ENCODE results near the gene LRRC10B.

LRRC10B gene

DNA sequence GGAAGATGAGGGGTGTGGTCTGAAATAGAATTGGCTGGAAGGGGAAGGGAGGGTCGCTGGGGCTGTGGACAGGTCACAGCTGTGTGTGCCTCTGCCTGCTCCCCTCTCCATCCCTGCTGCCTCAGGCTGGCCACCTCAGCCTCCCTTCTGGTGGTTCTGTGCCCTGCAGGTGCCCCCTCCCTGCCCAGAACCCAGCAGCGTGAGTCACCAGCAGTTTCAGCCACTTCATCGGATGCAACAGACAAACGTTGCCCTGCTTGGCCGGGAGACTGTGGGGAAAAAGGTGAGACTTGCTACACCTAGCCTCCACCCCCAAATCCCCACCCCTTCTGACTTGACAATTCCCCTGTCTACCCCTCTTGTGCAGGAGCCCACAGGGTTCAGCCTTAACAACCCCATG, 21.8 kb upstream of the LRRC10B start:
- DNase-seq (ENCODE audit: low read depth) = no peak

- no peak for DNase-seq (ENCODE audit: low read depth)
These were observed 21.1 kb upstream of the LRRC10B start for GRCh38 chr11:61487342-61488025.

GRCh38 chr11:61488651-61489291, 19.8 kb upstream of the LRRC10B start:
- DNase-seq (ENCODE audit: low read depth) = no peak

DNA sequence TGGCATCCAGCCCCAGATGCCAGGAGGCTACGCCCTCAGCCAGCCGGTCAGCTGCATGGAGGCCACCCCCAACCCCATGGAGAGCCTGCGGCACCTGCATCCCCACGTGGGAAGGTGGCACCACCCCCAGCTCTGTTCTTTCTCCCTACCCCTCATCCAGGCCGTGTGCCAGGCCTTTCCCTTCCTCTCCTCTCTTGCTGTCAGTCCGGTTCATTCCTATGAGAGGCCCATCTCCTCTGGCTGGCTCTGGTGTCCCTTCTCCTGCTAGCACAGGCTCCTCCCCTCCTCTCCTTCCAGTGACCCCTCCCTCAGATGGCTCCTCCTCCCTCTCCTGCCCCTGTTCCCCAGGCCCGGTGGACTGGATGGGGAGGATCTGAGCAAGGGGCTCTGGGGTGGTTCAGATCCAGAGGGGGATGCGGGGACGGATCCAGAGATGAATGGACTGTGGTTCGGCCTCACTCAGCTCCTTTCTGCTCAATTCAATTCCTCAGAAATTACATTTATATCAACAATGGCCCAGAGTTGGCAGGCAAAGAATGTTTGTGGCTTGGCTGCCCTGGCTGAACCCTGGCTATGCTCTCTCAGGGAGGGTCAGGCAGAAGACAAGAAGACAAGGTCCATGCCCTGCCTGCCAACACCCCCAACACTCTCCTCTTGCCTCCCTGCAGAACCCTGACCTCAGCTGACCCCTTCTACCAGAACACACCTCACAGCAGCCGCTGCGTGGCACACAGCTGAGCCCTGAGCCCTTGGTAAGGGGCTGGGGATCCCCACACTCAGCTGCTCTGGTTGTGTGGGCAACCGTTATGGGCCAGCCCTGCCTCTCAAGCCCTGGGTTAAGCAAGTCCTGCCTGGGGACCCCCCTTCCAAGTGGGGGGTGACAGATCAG, 18.5 kb upstream of the LRRC10B start:
- DNase-seq (ENCODE audit: low read depth) = no peak

GRCh38 chr11:61491736-61492395, 16.7 kb upstream of the LRRC10B start:
- no peak for DNase-seq (ENCODE audit: low read depth)

DNA sequence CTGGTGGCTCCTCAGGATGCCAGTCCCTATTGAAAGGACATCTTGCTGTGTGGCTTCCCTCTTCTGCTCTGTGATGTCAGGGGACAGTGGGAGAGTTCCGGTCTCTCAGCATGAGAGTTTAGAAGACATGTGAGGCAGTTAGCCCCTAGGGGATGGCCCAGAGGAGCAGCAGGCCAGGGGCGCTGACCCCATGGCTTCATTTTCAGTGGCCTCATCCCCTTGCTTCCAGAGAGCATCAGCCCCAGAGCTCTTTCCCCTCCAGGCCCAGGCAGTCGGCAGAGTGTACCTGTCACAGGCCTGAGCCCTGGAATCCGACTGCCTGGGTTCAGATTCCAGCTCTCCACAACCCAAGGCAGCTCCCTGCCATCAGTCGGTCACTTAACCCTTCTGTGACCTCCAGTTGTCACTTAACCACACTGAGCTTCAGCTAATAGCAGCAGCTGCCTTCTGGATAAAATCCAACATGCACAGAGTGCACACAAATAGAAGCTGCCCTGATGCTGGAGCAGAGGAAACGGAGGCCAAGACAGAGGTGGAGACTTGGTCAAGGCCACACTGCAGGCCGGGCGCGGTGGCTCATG, 14.1 kb upstream of the LRRC10B start:
- DNase-seq (ENCODE audit: low read depth) = no peak

DNA sequence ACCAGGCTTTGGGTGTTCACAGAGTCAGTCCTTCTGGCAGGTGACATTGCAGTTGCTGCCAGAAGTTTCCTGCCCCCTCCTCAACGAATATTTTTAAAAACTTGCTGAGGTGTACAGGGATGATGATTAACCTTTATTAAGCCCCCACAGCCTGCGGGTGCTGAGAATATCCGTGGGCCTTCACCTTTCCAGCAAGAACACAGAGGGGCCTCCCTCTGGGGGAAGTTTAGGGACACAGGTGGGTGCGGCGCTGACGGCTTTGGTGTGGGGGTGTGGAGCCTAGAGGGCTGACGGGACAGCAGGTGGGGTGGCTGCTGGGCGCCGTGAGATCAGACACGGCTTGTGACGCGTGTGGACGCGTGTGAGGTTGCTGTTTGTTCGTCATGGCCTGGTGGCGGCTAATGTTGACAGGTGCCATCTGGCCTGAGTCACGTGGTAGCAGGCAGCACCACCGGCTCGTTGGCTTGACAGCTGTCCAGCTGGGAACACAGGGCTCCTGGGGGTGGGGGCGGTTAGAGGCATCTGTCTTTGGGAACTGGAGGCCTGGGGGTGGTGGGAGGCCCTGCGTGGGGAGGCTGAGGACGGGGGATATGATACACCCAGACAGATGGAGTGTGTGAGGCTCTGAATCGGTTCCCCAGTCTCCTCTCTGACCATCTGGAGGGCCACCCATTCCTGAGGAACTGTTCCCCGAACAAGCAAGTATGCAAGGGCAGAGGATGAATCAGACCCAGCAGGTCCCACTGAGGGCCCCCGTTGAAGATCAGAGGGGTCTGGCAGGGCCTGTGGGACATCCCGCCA, 12.5 kb upstream of the LRRC10B start:
- no peak for DNase-seq (ENCODE audit: low read depth)

DNA sequence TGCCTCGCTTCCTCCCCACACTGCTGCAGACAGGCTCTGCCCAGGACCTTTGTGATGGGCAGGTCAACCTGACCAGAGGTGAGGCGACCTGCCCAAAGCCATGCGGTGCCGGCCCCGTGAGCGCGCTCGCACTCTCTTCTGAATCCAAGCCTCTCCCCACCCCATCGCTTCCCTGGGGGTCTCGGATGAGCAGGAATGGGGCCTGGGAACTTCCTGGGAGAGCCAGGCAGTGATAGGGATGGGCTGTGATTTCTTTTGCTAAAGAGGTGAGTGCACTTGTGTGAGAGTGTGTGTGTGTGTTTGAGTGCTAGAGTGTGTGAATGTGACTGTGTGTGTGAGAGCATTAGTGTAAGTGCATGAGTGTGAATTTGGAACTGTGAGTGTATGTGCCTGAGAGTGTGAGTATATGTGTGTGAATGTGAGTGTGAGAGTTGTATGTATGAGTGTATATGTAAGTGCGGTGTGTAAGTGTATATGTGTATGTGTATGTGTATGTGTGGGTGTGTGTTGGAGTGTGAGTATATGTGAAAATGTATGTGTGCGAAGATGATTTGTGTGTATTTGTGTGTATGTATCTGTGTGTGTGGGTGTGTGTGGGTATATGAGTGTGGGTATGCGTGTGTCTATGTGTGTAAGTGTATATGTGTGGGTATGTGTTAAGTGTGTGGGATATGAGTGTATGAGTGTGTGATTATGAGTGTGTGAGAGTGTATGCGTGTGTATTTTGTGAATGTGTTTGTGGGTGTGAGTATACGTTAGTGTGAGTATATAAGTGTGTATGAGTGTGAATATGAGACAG, 11.7 kb upstream of the LRRC10B start:
- DNase-seq (ENCODE audit: low read depth) = no peak

DNA sequence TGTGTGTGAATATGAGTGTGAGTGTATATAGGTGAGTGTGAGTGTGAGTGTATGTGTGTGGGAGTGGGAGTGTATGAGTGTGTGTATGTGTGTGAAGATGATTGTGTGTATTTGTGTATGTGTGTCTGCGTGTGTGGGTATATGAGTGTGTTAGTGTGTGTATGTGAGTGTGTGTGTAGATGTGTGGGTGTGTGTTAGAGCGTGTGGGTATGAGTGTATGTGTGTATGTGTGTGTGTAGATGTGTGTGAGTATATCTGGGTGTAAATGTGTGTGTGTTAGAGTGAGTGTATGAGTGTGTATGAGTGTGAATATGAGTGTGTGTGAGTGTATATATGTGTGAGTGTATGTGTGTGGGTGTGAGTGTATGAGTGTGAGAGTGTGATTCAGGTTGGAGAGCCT, 11.1 kb upstream of the LRRC10B start:
- DNase-seq (ENCODE audit: low read depth) = no peak

GRCh38 chr11:61497876-61498275, 10.7 kb upstream of the LRRC10B start:
- DNase-seq (ENCODE audit: low read depth) = no peak

DNA sequence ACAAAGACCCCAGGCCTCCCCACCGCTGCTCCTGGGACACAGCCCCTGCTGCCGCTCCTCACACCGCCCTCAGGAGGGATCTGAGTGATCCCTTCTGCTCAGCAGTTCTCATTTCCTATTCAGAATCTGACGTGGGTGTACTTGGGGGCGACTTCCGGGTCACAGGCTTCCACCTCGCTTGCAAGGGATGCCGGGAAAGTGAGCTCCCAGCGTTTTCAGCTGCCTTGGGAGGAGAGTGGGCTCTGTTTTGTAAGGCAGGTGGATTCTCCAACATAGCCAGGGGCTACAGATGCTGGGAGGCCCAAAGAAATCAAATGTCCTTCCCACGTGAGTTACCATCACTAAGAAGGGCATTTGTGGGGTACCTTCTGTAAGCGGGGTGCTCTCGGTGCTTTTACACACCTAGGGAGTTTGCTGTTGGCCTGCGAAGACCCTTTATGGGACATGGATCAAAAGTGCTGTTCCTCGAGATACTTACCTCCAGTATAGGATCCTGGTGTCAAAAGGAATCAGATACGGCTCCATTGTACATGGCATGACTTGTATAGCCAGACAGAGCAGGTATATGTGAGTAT, 9.7 kb upstream of the LRRC10B start:
- DNase-seq (ENCODE audit: low read depth) = no peak

DNA sequence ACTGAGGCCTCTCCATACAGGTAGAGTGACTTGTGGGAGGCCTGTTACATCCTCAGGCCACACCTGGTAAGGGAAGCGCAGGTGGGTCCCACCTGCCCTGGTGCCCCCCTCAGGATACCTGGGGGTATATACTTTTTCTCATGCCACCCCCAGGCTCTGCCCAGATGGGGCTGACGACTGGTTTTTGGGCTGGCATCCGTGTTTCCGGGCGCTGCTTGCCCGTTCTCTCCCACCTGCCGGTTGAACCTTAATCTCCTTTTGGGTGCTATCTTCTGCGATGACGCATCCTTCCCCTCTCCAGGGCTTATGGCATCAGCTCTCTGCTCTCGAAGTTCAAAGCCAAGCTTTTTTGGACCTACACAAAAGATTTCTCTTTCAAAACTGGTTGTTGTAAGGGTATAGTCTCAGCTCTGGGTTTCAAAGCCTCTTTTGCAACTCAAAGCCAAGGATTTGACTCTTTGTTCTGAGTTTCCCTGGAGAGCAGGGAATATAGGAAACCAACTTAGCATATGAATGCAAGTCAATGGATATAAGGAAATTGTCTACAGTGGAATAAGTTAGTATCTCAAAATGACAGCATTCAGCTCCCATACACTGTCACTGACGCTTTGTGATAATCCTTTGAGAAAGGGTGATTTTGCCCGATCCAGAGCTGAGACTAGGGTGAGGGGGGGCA, 8.6 kb upstream of the LRRC10B start:
- DNase-seq (ENCODE audit: low read depth) = no peak

DNA sequence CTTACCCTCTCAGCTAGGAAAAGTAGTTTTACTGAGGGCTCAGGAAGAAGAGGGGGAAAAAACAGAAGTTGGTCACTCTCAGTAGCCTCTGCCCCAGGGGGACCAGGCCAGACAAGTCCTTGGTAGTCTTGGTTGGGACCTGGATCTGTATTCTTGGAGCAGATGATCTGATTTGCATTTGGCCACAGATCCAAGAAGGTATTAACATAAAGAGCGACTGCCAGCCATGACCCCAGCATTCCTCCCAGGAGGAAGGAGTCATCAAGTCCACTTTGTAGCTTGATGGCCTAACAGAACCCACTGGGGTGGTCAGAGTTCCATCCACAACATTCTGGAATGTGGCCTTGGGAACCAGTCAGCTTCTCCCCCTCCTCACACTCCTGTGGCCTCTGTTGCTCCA, 6.0 kb upstream of the LRRC10B start:
- DNase-seq (ENCODE audit: low read depth) = no peak

DNA sequence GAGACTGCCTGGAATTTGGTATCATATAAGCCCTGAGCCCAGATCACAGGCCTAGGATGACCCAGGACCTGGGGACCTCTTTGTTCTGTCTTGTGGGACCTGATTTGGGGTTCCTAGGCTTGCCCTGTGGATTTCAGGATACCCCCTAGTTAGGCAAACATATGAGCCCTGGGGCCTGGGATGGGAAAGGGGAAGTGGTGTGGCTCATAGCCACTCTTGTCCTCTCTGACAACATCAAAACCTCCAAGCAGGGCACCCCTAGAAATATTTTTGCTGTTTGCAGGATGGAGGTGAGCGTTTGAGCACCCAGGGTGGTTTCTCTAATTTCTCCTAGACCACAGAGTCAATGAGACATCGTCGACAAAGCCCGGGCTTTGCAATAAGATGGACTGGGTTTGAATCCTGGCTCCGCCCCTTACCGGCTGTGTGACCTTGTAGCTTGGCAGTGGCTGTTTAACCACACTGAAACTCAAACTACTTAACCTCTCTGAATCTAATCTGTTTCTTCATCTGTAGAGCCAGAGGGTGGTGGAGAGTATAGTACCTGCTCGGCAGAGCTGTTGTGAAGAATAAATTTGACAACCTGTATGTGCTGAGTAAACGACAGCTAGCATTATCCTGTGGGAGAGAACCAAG, 5.3 kb upstream of the LRRC10B start:
- no peak for DNase-seq (ENCODE audit: low read depth)

DNA sequence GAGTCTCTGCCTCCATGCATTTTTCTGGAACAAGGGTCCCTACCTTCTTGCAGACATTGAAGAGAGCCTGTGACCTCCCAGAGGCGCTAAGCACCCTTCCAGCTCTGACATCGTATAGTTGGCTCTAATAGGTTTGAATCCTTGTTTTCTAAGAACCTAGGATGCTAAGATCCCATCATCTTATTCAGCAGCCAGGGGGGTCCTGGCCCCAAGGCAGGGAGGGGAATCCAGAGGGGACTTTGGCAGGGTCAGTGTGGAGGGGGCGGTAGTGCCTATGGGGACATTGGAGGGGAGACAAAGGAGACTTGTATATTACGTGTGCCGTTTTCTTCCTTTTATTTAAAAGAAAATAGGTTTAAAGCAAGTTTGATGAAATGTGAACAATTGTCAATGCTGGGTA, 3.4 kb upstream of the LRRC10B start:
- DNase-seq (ENCODE audit: low read depth) = no peak

- DNase-seq (ENCODE audit: low read depth) = no peak
These were observed 2.9 kb upstream of the LRRC10B start for GRCh38 chr11:61505640-61506155.

GRCh38 chr11:61507012-61507768, 1.4 kb upstream of the LRRC10B start:
- DNase-seq (ENCODE audit: low read depth) = no peak
